Measurements from ENCODE around the gene AGO4. TPM values are rescaled to one million over a fixed set of nuclear protein-coding genes. Genes with fewer than 3 reads are reported as not detected.

Gene AGO4
- total and polyA plus RNA-seq, 2 of the 8 experiments (the other 6 are each of a cell fraction or from before 2014, with no cell fraction given) = 5.5 to 7.7 TPM

DNA sequence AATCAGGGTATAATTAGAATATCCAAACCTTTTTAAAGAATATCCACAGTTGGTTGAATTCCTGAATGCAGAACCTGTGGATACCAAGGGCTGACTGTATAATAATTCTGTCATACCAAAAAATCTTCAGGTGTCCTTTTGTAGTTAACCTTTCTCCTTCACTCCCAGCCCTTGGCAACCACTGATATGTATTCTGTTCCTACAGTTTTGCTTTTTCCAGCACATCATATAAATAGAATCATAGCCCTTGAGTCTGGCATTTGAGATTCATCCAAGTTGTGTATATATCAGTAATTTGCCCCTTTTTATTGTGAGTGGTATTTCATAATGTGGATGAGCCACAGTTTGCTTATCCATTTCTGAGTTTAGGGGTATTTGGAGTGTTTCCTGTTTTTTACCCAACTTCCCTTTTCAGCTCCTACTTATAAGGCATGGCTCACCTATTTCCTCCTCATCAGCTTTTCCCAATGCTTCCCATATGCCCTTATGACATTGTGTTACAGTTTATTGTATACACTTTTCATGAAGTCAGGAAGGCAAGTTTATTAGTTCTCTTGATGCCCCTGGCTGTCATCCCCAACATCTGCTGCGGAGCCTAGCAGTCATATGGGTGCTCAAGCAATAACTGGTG, 40.2 kb downstream of the AGO4 start:
- ChIA-PET POLR2A (ENCODE audit: partially characterized antibody) (no interaction called here), CTCF (ENCODE audit: partially characterized antibody) (interaction anchor here (1.0 kb wide), 1 partner anchor 8 kb away, joined by 3 read pairs; no protein-coding TSS in a partner anchor)
- H4K8ac ChIP-seq (ENCODE audit: extremely low read depth, insufficient read depth, low read length) = no peak overlapping the region
- no peak overlapping the region for H2BK15ac ChIP-seq (ENCODE audit: low read length)
- H3K9me3 ChIP-seq (ENCODE audit: insufficient read depth in 2 of 2, low read depth in 1 of 2, low read length in 1 of 2) = no peaks in the 10 kb centered on the region
- H3K79me2 ChIP-seq (ENCODE audit: control insufficient read depth in 1 of 2, insufficient read depth in 2 of 2, low read length in 2 of 2) = no peaks in the 10 kb centered on the region
- FAIRE-seq = no peak
- H3K4ac ChIP-seq (replicated peaks; ENCODE audit: insufficient read length, low read depth, low read length) = no peak overlapping the region
- WGBS, 2 experiments (ENCODE audit: extremely low coverage in 1 of 2, insufficient coverage in 1 of 2, insufficient read length in 1 of 2, insufficient replicate concordance in 2 of 2, low coverage in 1 of 2, low lambda C conversion rate in 2 of 2, missing lambda C conversion rate in 1 of 2) = 93% methylated on average over 1 of the region's 1 CpG; no CpG with 5 or more reads in 1 of the 2 experiments
- H2AK5ac ChIP-seq (ENCODE audit: low read depth, low read length) = no peak overlapping the region
- H4K20me1 ChIP-seq (replicated peaks in 1 of 2; ENCODE audit: control insufficient read depth in 1 of 2, insufficient read depth in 2 of 2, low read length in 2 of 2) = no peaks in the 10 kb centered on the region
- H4K91ac ChIP-seq (replicated peaks; ENCODE audit: insufficient read length, low read length) = no peak overlapping the region
- H3K79me1 ChIP-seq (ENCODE audit: low read depth, low read length) = no peaks in the 10 kb centered on the region
- no peaks in the 10 kb centered on the region for H3K27me3 ChIP-seq (replicated peaks in 1 of 4; ENCODE audit: control insufficient read depth in 3 of 4, extremely low read depth in 1 of 4, insufficient read depth in 3 of 4, low read length in 3 of 4)
- TF ChIP-seq, protein P1, sequence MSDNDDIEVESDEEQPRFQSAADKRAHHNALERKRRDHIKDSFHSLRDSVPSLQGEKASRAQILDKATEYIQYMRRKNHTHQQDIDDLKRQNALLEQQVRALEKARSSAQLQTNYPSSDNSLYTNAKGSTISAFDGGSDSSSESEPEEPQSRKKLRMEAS (IDR thresholded peaks at IDR 0.05) = no peak
- TF ChIP-seq FOSL1 (IDR thresholded peaks at IDR 0.05; ENCODE audit: insufficient read depth, low read depth, low read length) (no peak), GABPA (IDR thresholded peaks at IDR 0.05; ENCODE audit: borderline replicate concordance, insufficient read depth, low read length) (no peak), SP2 (IDR thresholded peaks at IDR 0.05; ENCODE audit: low read length) (no peak), HDAC2 (IDR thresholded peaks at IDR 0.05; ENCODE audit: borderline replicate concordance in 1 of 2, low read depth in 2 of 2, low read length in 2 of 2) (no peak), CBX5 (IDR thresholded peaks at IDR 0.05; ENCODE audit: low read depth, low read length) (no peak), HDAC6 (IDR thresholded peaks at IDR 0.05; ENCODE audit: low read depth, low read length) (no peak), KDM4A (IDR thresholded peaks at IDR 0.05; ENCODE audit: low read depth, low read length, severe bottlenecking) (no peak), SIN3A (conservative IDR thresholded peaks at IDR 0.05 in 1 of 2, IDR thresholded peaks at IDR 0.05 in 1 of 2; ENCODE audit: low read depth in 1 of 2, low read length in 2 of 2) (no peak), TBP (IDR thresholded peaks at IDR 0.05; ENCODE audit: low read depth, low read length) (no peak), GTF2F1 (IDR thresholded peaks at IDR 0.05; ENCODE audit: borderline replicate concordance, low read depth, low read length) (no peak)
- H3K4me1 ChIP-seq (replicated peaks in 1 of 4; ENCODE audit: control insufficient read depth in 3 of 4, insufficient read depth in 4 of 4, low read length in 3 of 4) = peaks cover 0 to 4% (median 4%) of the 10 kb centered on the region in 4 experiments; a peak in 2 of 7 replicates
- no peak overlapping the region for H3K4me3 ChIP-seq (ENCODE audit: extremely low read depth in 1 of 4, insufficient read depth in 2 of 4, low read depth in 3 of 4, low read length in 4 of 4)
- no peaks in the 10 kb centered on the region for H3K23me2 ChIP-seq (ENCODE audit: low read depth, low read length)
- no peak overlapping the region for H2BK12ac ChIP-seq (ENCODE audit: low read depth, low read length)
- H3K27ac ChIP-seq (ENCODE audit: low read depth, low read length) = no peak overlapping the region
- H3K14ac ChIP-seq (ENCODE audit: insufficient read length) = no peak overlapping the region
- H2AFZ ChIP-seq (ENCODE audit: low read length) = no peak overlapping the region
- DNase-seq (ENCODE audit: low read depth in 1 of 2, low spot score in 2 of 2) = no peak
- no peak overlapping the region for H2BK5ac ChIP-seq (ENCODE audit: low read depth, low read length)
- no peak overlapping the region for H4K5ac ChIP-seq (ENCODE audit: insufficient read length, low read depth, low read length)
- H3K18ac ChIP-seq (ENCODE audit: extremely low read depth, low read length) = no peak overlapping the region
- no peak overlapping the region for H2BK20ac ChIP-seq (ENCODE audit: low read length)
- H3K4me2 ChIP-seq (ENCODE audit: insufficient read depth in 1 of 2, low read depth in 2 of 2, low read length in 2 of 2) = no peak overlapping the region
- no peak overlapping the region for H3K23ac ChIP-seq (ENCODE audit: insufficient read length)
- H3K36me3 ChIP-seq (ENCODE audit: control insufficient read depth in 2 of 4, insufficient read depth in 4 of 4, low read length in 3 of 4) = peaks cover 0 to 2% (median 0%) of the 10 kb centered on the region in 4 experiments; a peak in 4 of 8 replicates
- no peak overlapping the region for H3K9ac ChIP-seq (replicated peaks in 1 of 4; ENCODE audit: extremely low read depth in 1 of 4, low read depth in 3 of 4, low read length in 3 of 4)
- H2BK120ac ChIP-seq (replicated peaks; ENCODE audit: low read depth, low read length) = no peak overlapping the region
- H3K56ac ChIP-seq (replicated peaks; ENCODE audit: insufficient read length, low read depth, low read length) = no peak overlapping the region

Measured in H1 (cell line).